Mucosa of stomach (tissue), 1 donor: Measurements from ENCODE around the gene NDUFS1.
A peak's percentile ranks its signal among the peaks of the same experiment; 100 is the strongest.
"Not testable (repeated sequence)": the region's sequence is repeated elsewhere in the genome, so short reads cannot be mapped to it uniquely, and the experiment has no call there.

Experiments used
- H3K27me3 ChIP-seq: one replicate; pipeline ENCODE4 v1.7.0; 2013; ENCODE audit warnings: mild to moderate bottlenecking, low read length; ENCODE audit not compliant: control insufficient read depth, insufficient read depth
- H3K36me3 ChIP-seq: one replicate; pipeline ENCODE4 v1.7.0; 2013; ENCODE audit warnings: low read length; ENCODE audit not compliant: control insufficient read depth, insufficient read depth
- H3K4me1 ChIP-seq: one replicate; pipeline ENCODE4 v1.7.0; 2013; ENCODE audit warnings: mild to moderate bottlenecking, low read length; ENCODE audit not compliant: control insufficient read depth, insufficient read depth
- H3K4me3 ChIP-seq: one replicate; pipeline ENCODE4 v1.7.0; 2013; ENCODE audit warnings: low read length
- H3K9ac ChIP-seq: one replicate; pipeline ENCODE4 v1.7.0; 2013; ENCODE audit warnings: mild to moderate bottlenecking, low read length, moderate library complexity
- H3K9me3 ChIP-seq: one replicate; pipeline ENCODE4 v1.7.0; 2013; ENCODE audit warnings: mild to moderate bottlenecking, low read length, moderate library complexity; ENCODE audit not compliant: control insufficient read depth
- donor health status: Pancreatic carcinoma.

Gene NDUFS1

GRCh38 chr2:206189691-206190090 is 30.4 kb upstream of the NDUFS1 start:
- Histone ChIP-seq H3K36me3 (no peaks in the 10 kb centered on the region), H3K27me3 (no peaks in the 10 kb centered on the region), H3K9me3 (no peaks in the 10 kb centered on the region), H3K4me3 (no peak overlapping the region), H3K4me1 (no peaks in the 10 kb centered on the region), H3K9ac (no peak overlapping the region)

GRCh38 chr2:206181526-206181925 is 22.3 kb upstream of the NDUFS1 start:
- H3K4me1 ChIP-seq, H3K4me3 ChIP-seq, H3K27me3 ChIP-seq, H3K36me3 ChIP-seq, H3K9ac ChIP-seq, H3K9me3 ChIP-seq: not testable (repeated sequence)

GRCh38 chr2:206176901-206177300 is 17.7 kb upstream of the NDUFS1 start:
- Histone ChIP-seq H3K9ac (no peak overlapping the region), H3K9me3 (no peaks in the 10 kb centered on the region), H3K4me3 (no peak overlapping the region), H3K36me3 (no peaks in the 10 kb centered on the region), H3K4me1 (no peaks in the 10 kb centered on the region), H3K27me3 (no peaks in the 10 kb centered on the region)

- no peak overlapping the region for H3K4me3 ChIP-seq
Observed at GRCh38 chr2:206176121-206176520, 16.9 kb upstream of the NDUFS1 start.

GRCh38 chr2:206173147-206173546 is 13.9 kb upstream of the NDUFS1 start:
- no peaks in the 10 kb centered on the region for H3K36me3 ChIP-seq
- no peaks in the 10 kb centered on the region for H3K9me3 ChIP-seq
- no peaks in the 10 kb centered on the region for H3K4me1 ChIP-seq
- no peak overlapping the region for H3K4me3 ChIP-seq
- no peaks in the 10 kb centered on the region for H3K27me3 ChIP-seq
- no peak overlapping the region for H3K9ac ChIP-seq

More at GRCh38 chr2:206176121-206176520, 16.9 kb upstream of the NDUFS1 start:
- Histone ChIP-seq H3K4me1 (no peaks in the 10 kb centered on the region), H3K9ac (no peak overlapping the region), H3K27me3 (no peaks in the 10 kb centered on the region), H3K36me3 (no peaks in the 10 kb centered on the region), H3K9me3 (no peaks in the 10 kb centered on the region)

- H3K27me3 ChIP-seq, H3K36me3 ChIP-seq, H3K9me3 ChIP-seq, H3K4me1 ChIP-seq, H3K9ac ChIP-seq, H3K4me3 ChIP-seq: not testable (repeated sequence)
Observed at GRCh38 chr2:206171624-206172397, 12.6 kb upstream of the NDUFS1 start.

DNA sequence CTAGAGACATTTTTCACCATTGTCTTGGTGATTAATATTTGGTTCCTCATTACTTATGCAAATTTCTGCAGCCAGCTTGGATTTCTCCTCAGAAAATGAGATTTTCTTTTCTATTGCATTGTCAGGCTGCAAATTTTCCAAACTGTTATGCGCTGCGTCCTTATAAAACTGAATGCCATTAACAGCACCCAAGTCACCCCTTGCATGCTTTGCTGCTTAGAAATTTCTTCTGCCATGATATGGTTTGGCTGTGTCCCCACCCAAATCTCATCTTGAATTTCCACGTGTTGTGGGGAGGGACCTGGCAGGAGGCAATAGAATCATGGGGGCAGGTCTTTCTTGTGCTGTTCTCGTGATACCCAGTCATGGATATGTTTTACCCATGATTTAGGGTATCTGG is 9.0 kb upstream of the NDUFS1 start:
- not testable (repeated sequence) for H3K4me3 ChIP-seq, H3K9me3 ChIP-seq, H3K27me3 ChIP-seq, H3K4me1 ChIP-seq, H3K36me3 ChIP-seq, H3K9ac ChIP-seq

DNA sequence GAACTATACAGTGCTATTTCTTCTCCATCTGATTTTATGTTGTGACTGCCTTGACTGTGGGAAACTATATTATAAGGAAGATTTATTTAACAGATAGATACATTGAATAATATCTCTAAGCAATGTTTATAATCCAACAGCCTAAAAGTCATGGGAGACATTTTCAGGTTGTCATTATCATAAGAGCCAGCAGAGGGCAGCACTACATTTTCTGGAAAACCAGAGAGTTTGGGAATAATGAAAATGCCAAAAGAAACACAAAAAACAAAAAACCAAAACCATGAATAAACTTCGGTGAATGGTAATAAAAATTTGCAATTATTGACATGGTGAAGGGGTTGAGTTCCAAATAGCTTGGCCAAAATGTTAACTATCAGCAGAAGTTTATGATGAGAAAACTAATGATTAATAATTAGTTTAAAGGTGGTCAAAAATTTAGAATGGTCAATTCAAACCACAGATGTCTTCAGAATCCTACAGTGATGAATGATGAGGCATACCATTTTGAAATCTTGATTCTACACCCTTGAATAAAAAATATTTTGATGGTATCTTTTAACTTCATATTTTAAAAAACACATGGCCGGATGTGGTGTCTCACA is 5.1 kb upstream of the NDUFS1 start:
- Histone ChIP-seq H3K27me3 (no peaks in the 10 kb centered on the region), H3K4me3 (no peak overlapping the region), H3K9ac (no peak overlapping the region), H3K36me3 (no peaks in the 10 kb centered on the region), H3K4me1 (peaks cover 10% of the 10 kb centered on the region), H3K9me3 (no peaks in the 10 kb centered on the region)

GRCh38 chr2:206163251-206163880 is 4.1 kb upstream of the NDUFS1 start:
- Histone ChIP-seq H3K9me3 (no peaks in the 10 kb centered on the region), H3K4me3 (no peak overlapping the region), H3K9ac (no peak overlapping the region), H3K27me3 (no peaks in the 10 kb centered on the region), H3K4me1 (peaks cover 10% of the 10 kb centered on the region), H3K36me3 (no peaks in the 10 kb centered on the region)

DNA sequence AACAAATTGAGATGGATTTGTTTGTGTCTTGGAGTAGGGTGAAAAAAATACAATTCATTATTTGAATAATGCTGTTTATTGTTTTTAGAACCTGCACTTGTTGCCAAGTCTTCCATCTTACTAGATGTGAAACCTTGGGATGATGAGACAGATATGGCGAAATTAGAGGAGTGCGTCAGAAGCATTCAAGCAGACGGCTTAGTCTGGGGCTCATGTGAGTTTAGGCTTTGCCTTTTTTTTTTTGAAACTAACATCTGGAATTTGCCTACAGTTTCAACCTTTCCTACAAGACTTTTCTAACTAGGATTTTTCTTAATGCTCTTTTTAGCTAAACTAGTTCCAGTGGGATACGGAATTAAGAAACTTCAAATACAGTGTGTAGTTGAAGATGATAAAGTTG is 3.2 kb upstream of the NDUFS1 start:
- not testable (repeated sequence) for H3K4me3 ChIP-seq, H3K36me3 ChIP-seq, H3K27me3 ChIP-seq, H3K9me3 ChIP-seq, H3K9ac ChIP-seq
- peaks cover 13% of the 10 kb centered on the region for H3K4me1 ChIP-seq

DNA sequence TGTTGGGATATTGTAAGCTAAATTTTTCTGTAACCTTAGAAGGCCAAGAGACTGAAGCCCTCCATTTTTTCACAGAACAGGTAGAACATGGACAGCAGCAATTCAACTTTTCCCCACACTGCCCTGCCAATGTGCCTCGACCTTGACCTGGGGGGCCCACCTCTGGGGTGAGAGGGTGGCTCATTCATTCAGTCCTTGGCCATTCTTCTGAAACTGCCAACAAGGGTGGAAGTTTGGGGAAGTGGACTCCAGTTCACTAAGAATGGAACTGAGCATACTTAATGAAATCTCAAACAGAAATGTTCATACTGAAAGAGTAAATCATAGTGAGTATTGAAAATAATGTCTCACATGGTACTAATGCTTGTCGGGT is 1.5 kb upstream of the NDUFS1 start:
- Histone ChIP-seq H3K4me1 (peaks cover 17% of the 10 kb centered on the region), H3K9ac (peak overlapping the region; percentile 97), H3K4me3 (peak overlapping the region; percentile 64), H3K36me3 (no peaks in the 10 kb centered on the region), H3K27me3 (no peaks in the 10 kb centered on the region), H3K9me3 (no peaks in the 10 kb centered on the region)

DNA sequence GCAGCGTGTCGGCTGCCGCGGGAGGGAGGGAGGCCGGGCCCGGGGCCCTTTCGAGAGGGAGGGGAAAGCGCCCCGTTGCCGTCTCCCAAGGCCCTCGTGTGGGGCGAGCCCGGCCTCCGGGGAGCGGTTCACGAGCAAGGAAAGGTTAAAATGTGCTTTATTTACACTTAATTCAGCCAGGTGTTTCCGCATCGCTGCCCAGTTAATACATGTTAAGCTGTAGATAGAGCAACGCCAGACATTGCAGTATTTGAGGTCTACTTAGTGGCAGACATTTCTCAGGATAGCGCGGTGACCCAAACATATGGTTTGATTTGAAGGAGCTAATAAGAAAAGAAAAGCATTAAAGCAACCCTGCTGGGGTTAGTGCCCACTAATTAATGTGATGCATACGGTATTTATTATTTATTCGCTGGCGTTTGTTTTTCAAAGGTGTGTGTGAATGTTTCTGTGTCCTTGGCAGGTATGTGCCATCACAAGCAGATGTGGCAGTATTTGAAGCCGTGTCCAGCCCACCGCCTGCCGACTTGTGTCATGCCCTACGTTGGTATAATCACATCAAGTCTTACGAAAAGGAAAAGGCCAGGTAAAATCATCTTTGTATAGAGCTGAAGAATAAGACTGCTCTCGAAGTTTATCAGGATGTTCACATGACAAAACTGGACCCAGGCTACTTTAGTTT is 1.0 kb upstream of the NDUFS1 start:
- no peaks in the 10 kb centered on the region for H3K36me3 ChIP-seq
- no peaks in the 10 kb centered on the region for H3K9me3 ChIP-seq
- H3K4me1 ChIP-seq = peaks cover 17% of the 10 kb centered on the region
- H3K27me3 ChIP-seq = no peaks in the 10 kb centered on the region
- H3K4me3 ChIP-seq = peak overlapping the region; percentile 64
- peak overlapping the region; percentile 97 for H3K9ac ChIP-seq
